Superior temporal gyrus (tissue), 1 donor: ENCODE data around the gene PTPN23.

Experiments used
- DNase-seq: peaks from one replicate; pipeline ENCODE4 v3.0.0-alpha.2; 2016; ENCODE audit errors: extremely low spot score

PTPN23 gene

DNA sequence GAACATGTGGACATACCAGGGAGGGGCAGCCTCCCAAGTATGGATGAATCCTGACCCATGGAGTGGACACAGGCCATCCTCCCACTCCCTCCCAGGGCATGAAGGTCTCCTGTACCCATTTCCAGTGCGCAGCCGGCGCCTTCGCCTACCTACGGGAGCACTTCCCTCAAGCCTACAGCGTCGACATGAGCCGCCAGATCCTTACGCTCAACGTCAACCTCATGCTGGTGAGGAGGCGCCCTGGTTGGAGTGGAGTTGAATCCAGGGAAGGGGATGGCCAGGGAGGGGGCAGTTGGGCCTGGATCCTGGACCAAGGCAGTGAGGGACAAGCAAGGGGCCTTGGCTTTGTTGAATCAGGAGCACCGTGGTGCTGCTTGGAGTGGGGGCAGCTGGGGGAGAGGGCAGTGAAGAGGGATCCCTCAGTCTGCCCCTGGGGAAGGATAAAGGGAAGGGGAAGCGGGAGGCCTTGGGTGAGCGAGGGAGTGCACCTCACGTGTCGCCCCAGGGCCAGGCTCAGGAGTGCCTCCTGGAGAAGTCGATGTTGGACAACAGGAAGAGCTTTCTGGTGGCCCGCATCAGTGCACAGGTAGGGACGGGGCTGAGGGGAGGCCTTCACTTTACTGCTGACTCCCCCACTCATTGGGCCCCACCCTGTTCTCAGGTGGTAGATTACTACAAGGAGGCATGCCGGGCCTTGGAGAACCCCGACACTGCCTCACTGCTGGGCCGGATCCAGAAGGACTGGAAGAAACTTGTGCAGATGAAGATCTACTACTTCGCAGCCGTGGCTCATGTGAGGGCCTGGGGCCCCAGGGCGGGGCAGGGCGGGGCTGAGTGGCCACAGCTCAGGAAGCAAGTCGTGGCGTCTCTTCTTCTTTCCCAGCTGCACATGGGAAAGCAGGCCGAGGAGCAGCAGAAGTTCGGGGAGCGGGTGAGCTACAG, 25.3 kb downstream of the PTPN23 start:
- no peak for DNase-seq

DNA sequence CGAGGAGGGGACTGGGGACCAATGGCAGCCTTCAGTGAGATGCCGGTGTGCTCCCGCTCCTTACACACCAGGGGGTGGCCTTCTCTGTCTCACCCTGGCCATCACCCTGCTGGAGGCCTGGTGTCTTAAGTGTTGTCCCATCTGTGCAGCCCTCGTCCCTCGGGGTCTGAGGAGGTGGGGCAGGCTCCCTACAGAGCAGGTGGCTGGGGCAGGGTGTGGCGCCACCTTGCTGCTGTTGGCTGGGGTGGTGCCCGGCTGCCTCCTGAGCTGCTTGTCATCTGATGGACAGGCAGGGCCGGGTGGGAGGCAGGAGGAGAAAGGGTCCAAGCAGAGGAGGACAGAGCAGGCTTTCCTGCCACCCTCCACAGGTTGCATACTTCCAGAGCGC, 25.9 kb downstream of the PTPN23 start:
- DNase-seq = no peak

DNA sequence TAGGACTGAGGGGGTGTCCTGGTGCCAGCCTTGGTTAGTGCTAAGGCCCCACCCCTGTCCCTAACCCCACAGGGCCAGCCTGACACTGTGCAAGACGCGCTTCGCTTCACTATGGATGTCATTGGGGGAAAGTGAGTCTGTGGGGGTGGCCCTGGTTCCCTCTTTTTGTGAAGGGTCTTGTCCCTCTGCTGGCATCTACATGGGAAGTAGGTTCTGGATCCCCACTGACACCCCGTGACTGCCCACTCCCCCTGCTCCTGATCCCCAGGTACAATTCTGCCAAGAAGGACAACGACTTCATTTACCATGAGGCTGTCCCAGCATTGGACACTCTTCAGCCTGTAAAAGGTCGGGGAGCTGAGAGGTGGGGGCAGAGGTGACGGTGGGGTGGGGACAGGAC, 26.4 kb downstream of the PTPN23 start:
- DNase-seq = no peak

DNA sequence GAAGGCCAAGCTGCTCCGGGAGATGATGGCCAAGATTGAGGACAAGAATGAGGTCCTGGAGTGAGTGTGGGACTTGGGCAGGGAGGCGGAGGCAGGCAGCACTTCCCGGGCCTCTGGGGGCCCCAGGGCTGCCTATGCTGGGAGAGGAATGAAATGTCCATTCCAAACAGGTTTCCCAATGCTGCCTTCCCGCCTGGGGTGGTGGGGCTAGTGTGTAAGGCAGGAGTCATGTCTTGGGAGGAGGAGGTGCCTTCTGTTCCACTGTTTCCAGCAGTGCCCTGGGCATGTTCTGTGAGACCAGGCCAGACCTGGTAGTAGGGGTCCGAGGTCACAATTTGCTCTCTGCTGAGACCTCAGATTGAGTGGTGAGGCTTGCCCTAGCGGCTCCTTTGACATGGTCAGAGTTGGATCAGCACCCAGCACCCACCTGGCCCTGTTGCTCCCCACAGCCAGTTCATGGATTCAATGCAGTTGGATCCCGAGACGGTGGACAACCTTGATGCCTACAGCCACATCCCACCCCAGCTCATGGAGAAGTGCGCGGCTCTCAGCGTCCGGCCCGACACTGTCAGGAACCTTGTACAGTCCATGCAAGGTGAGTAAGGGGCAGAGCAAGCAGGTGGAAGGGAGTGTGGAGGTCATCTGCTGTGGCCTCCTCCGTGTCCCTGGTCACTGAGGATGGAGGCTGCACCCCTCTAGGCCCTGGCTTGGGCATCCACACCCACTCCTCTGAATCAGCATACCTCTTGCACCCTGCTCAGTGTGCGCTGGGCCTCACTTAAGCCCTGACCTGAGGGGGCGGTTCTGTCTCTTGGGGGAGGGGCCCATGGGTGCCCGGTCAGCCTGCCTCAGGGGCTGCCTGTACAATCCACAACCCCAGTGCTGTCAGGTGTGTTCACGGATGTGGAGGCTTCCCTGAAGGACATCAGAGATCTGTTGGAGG, 27.3 kb downstream of the PTPN23 start:
- DNase-seq = no peak

DNA sequence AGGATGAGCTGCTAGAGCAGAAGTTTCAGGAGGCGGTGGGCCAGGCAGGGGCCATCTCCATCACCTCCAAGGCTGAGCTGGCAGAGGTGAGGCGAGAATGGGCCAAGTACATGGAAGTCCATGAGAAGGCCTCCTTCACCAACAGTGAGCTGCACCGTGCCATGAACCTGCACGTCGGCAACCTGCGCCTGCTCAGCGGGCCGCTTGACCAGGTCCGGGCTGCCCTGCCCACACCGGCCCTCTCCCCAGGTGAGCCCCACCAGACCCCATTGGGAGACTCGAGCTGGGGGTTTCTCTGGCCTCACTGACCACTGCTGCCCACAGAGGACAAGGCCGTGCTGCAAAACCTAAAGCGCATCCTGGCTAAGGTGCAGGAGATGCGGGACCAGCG, 28.0 kb downstream of the PTPN23 start:
- DNase-seq = no peak

DNA sequence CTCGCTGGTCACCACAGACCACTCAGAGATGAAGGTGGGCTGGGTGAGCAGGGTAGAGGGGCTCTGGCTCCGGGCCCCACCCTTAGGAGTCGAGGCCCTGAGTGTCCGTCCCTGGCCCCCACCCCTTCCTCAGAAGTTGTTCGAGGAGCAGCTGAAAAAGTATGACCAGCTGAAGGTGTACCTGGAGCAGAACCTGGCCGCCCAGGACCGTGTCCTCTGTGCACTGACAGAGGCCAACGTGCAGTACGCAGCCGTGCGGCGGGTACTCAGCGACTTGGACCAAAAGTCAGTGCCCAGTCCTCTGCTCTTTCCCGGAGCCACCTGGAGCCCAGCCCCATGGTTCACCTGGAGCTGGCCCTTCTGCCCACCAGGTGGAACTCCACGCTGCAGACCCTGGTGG, 28.5 kb downstream of the PTPN23 start:
- no peak for DNase-seq

GRCh38 chr3:47409688-47410416, 29.0 kb downstream of the PTPN23 start:
- DNase-seq = no peak

GRCh38 chr3:47410417-47410720, 29.5 kb downstream of the PTPN23 start:
- no peak for DNase-seq

GRCh38 chr3:47410801-47411646, 30.2 kb downstream of the PTPN23 start:
- DNase-seq = no peak

DNA sequence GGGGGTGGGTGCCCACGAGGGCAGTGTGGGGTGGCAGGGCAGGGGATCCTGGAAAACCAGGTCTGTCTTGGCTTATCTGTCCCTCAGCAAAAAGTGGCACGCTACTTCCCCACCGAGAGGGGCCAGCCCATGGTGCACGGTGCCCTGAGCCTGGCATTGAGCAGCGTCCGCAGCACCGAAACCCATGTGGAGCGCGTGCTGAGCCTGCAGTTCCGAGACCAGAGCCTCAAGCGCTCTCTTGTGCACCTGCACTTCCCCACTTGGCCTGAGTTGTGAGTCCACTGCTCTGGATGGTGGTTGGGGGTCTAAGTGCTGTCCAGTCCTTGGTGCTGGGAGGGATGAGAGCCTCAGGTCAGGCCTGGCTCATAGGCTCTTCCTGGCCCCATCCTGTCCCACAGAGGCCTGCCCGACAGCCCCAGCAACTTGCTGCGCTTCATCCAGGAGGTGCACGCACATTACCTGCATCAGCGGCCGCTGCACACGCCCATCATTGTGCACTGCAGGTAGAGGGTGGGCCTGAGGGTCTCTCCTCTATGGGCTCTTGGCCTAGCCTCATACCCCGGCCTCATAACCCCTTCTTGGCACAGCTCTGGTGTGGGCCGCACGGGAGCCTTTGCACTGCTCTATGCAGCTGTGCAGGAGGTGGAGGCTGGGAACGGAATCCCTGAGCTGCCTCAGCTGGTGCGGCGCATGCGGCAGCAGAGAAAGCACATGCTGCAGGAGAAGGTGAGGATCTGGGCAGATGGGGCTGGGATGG, 31.1 kb downstream of the PTPN23 start:
- no peak for DNase-seq

DNA sequence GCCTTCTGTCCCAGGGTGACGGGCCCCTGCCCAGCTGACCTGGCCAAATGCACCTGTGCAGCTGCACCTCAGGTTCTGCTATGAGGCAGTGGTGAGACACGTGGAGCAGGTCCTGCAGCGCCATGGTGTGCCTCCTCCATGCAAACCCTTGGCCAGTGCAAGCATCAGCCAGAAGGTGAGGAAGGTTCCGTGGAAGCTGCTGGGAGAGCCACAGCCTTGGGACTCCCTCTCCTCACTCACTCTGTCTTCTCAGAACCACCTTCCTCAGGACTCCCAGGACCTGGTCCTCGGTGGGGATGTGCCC, 31.6 kb downstream of the PTPN23 start:
- no peak for DNase-seq

GRCh38 chr3:47412842-47413520, 32.2 kb downstream of the PTPN23 start:
- DNase-seq = no peak

- peak; percentile 77 for DNase-seq
These were observed 32.9 kb downstream of the PTPN23 start for GRCh38 chr3:47413751-47414150.

DNA sequence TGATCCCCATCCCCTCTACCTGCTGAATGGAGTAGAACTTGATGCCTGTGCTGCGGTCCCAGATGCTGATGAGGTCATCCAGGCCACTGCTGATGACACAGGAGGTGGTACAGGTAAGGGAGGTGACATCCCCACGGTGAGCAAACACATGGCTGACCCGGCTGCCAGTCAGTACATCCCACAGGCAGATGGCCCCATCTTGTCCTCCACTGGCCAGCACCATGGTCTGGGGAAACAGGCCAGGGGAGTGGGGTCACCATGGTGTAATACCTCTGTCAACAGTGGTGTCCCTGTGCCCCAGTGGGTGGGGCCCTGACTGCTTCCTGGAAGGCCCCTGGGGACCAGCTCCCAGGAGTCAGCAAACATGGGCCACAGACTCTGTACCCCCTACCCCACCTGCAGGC, 33.3 kb downstream of the PTPN23 start:
- no peak for DNase-seq

DNA sequence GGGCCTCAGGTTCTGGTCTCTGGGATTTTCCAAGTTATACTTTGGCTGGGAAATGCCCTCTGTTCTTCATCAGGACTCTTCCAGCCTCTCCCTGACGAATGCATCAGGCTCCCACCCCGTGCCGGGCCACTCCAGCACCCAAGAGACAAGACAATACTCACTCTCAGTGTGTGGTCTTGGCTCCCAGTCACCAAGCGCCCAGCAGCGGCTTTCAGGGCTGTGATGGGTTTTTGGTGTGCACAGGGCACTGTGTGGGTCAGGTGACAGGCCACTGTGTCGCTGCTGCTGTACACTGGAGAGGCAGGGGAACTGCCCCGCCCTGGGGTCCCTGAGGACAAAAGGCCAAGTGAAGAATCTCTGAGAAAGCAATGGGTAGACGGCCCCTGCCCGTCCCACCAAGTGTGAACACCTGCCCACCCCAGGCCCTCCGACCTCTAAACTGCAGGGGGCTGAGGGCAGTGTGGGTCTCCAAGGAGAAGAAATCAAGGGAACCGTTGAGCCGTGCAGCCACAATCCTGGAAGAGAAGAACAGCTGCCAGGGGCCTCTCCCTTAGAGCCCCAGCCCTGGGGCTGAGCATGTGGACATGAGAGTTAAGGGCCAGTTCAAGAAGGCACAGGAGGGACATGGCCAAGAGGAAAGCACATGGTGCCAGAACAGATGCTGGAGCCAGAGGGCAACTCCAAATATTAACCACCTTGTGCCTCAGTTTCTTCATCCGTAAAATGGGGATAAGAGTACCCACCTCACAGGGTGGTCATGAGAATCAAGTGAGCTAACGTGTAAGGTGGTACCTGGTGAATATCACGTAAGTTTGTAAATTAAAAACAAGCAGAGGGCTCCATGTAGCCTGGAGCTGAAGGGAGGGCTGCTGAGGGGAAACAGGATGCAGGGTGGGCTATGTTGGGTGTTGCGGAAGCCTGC, 34.1 kb downstream of the PTPN23 start:
- DNase-seq = peak; percentile 56

- DNase-seq = no peak
These were observed 35.2 kb downstream of the PTPN23 start for GRCh38 chr3:47416041-47416440.

DNA sequence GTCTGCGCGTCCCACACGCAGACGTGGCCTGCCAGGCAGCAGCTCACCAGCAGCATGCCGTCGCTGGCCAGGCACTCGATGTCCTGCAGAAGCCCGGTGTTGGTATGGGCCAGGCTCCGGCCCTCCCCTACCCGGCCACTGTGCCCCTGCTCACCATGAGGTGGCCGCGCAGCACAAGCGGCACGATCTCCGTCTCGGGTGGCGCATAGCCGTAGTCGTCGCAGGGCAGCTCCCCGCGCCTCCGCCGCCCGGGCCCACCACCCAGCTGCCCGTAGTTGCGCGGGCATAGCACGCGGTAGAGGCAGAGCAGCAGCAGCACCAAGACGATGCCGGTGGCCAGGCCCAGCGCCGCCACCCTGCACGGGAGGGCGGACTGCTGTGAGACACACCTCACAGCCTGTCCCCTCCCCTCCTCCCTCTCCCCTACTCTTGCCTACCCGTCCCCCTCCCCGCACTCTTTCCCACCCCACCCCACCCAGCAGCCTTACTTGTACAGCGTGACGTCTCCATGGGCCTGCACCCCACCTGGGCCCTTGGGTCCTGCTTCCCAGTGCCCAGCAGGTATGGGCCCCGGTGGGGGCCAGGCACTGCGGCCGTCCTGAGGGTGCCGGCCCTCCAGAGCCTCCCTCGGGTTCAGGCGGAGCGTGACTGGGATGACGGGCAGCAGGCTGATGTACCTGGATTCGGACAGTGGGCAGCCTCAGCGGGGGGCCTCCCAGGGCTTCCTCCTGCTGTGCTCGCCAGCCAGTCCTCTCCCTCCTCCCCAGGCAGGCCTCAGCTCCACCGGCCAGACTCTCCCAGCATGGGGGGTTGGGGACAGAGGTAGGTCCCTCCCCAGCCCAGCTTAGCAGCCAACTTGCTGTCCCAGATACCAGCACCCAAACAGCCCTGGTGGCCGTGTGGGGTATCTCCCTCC, 37.6 kb downstream of the PTPN23 start:
- DNase-seq = no peak
